GM19099 (cell line): ENCODE results near the gene TBC1D1.

Experiments used
- POLR2A ChIP-seq: IDR thresholded peaks from 3 replicates; pipeline ENCODE4 v1.6.1; 2011; ENCODE audit warnings: low read depth; ENCODE audit not compliant: insufficient read length; ENCODE audit errors: extremely low read depth

The TBC1D1 gene

GRCh38 chr4:37964734-37965457 lies 74.0 kb downstream of the TBC1D1 start:
- no peak for TF ChIP-seq POLR2A

GRCh38 chr4:37966044-37966443 lies 75.2 kb downstream of the TBC1D1 start:
- no peak for TF ChIP-seq POLR2A

- no peak for TF ChIP-seq POLR2A
Measured at GRCh38 chr4:37967736-37968135, 76.9 kb downstream of the TBC1D1 start.

GRCh38 chr4:37968747-37969146 lies 77.9 kb downstream of the TBC1D1 start:
- no peak for TF ChIP-seq POLR2A

GRCh38 chr4:37970702-37971101 lies 79.8 kb downstream of the TBC1D1 start:
- TF ChIP-seq POLR2A, result no peak

GRCh38 chr4:37971202-37971601 lies 80.3 kb downstream of the TBC1D1 start:
- no peak for TF ChIP-seq POLR2A

GRCh38 chr4:37973441-37973840 lies 82.6 kb downstream of the TBC1D1 start:
- no peak for TF ChIP-seq POLR2A

- TF ChIP-seq POLR2A, result no peak
Measured at GRCh38 chr4:37976507-37976906, 85.6 kb downstream of the TBC1D1 start.

- TF ChIP-seq POLR2A, result peak; percentile 18
Measured at GRCh38 chr4:37976991-37977470, 86.1 kb downstream of the TBC1D1 start.

GRCh38 chr4:37977471-37978247 lies 86.8 kb downstream of the TBC1D1 start:
- TF ChIP-seq POLR2A, result no peak

GRCh38 chr4:37978248-37978924 lies 87.5 kb downstream of the TBC1D1 start:
- TF ChIP-seq POLR2A, result no peak

- no peak for TF ChIP-seq POLR2A
Measured at GRCh38 chr4:37980246-37980645, 89.4 kb downstream of the TBC1D1 start.

- TF ChIP-seq POLR2A, result no peak
Measured at GRCh38 chr4:37981425-37981824, 90.5 kb downstream of the TBC1D1 start.

GRCh38 chr4:37981844-37982720 lies 91.2 kb downstream of the TBC1D1 start:
- no peak for TF ChIP-seq POLR2A

- no peak for TF ChIP-seq POLR2A
Measured at GRCh38 chr4:37982736-37983135, 91.9 kb downstream of the TBC1D1 start.
